K562 (cell line): ENCODE results near the gene DYNLT2. TPM values are rescaled to one million over a fixed set of nuclear protein-coding genes. Genes with fewer than 3 reads are reported as not detected.

Experiments
- HDAC8 ChIP-seq: fragments of 450-650 bp; IDR thresholded peaks from 2 replicates; pipeline ENCODE4 v1.6.1; 2016; ENCODE audit warnings: mild to moderate bottlenecking, missing genetic modification characterization, moderate library complexity, missing compliant biosample characterization
- HLTF ChIP-seq: fragments of 450-650 bp; IDR thresholded peaks from 2 replicates; pipeline ENCODE4 v1.6.1; 2016
- HNRNPLL ChIP-seq: fragments of 200-400 bp; formaldehyde crosslinking; IDR thresholded peaks from 2 replicates; pipeline ENCODE4 v1.6.1; 2017; ENCODE audit warnings: low read length, low read depth, mild to moderate bottlenecking; ENCODE audit not compliant: poor library complexity, severe bottlenecking
- LARP7 ChIP-seq: fragments of 450-650 bp; IDR thresholded peaks from 2 replicates; pipeline ENCODE4 v1.6.1; 2016
- MAX ChIP-seq: sonication (generic); formaldehyde crosslinking; IDR thresholded peaks from 2 replicates; pipeline ENCODE4 v1.9.0; 2022; ENCODE audit warnings: mild to moderate bottlenecking, missing genetic modification reagents
- MEIS2 ChIP-seq: fragments of 450-650 bp; IDR thresholded peaks from 2 replicates; pipeline ENCODE4 v1.6.1; 2014; ENCODE audit warnings: mild to moderate bottlenecking; ENCODE audit not compliant: partially characterized antibody
- MITF ChIP-seq: IDR thresholded peaks from 2 replicates; pipeline ENCODE4 v1.6.1; 2014; ENCODE audit warnings: antibody characterized with exemption
- PHTF2 ChIP-seq: fragments of 250-450 bp; sonication (Bioruptor Pico); IDR thresholded peaks from 2 replicates; pipeline ENCODE4 v1.5.0; 2021; ENCODE audit warnings: mild to moderate bottlenecking
- SIN3B ChIP-seq: fragments of 450-650 bp; IDR thresholded peaks from 2 replicates; pipeline ENCODE4 v1.6.1; 2017; ENCODE audit warnings: low read depth, mild to moderate bottlenecking, moderate library complexity
- SMARCC2 ChIP-seq: fragments of 450-650 bp; IDR thresholded peaks from 2 replicates; pipeline ENCODE4 v1.6.1; 2017; ENCODE audit warnings: antibody characterized with exemption, moderate library complexity, mild to moderate bottlenecking, low read depth
- TFAP4 ChIP-seq: sonication (generic); formaldehyde crosslinking; IDR thresholded peaks from 2 replicates; pipeline ENCODE4 v1.8.0; 2022; ENCODE audit warnings: missing genetic modification reagents, mild to moderate bottlenecking, moderate library complexity, borderline replicate concordance
- THAP12 ChIP-seq: fragments of 250-450 bp; sonication (Bioruptor Pico); IDR thresholded peaks from 2 replicates; pipeline ENCODE4 v1.9.0; 2021; ENCODE audit warnings: mild to moderate bottlenecking, inconsistent platforms
- WHSC1 ChIP-seq: IDR thresholded peaks from one replicate; pipeline ENCODE4 v1.6.1; 2012; ENCODE audit warnings: low read length, control low read depth, inconsistent platforms
- ZKSCAN8 ChIP-seq: fragments of 200-800 bp; sonication (Bioruptor generic); IDR thresholded peaks from 2 replicates; pipeline ENCODE4 v1.6.1; 2016; ENCODE audit warnings: missing genetic modification characterization, missing compliant biosample characterization
- ZNF12 ChIP-seq: sonication (generic); formaldehyde crosslinking; IDR thresholded peaks from 2 replicates; pipeline ENCODE4 v1.4.0; 2020; ENCODE audit warnings: mild to moderate bottlenecking, missing genetic modification reagents
- ZNF592 ChIP-seq: fragments of 450-650 bp; IDR thresholded peaks from 2 replicates; pipeline ENCODE4 v1.6.1; 2017; ENCODE audit warnings: antibody characterized with exemption, mild to moderate bottlenecking
- ZNF740 ChIP-seq, 3 experiments: fragments of 200-800 bp in 1 of 3; sonication (Bioruptor generic) in 1 of 3; sonication (generic) in 1 of 3; formaldehyde crosslinking in 1 of 3; IDR thresholded peaks; 2 replicates each; pipeline versions ENCODE4 v1.6.1 to v1.8.0; 2016 to 2022; ENCODE audit warnings: mild to moderate bottlenecking in 2 of 3, missing compliant biosample characterization in 2 of 3, missing genetic modification characterization in 2 of 3, missing genetic modification reagents in 1 of 3
- polyA plus RNA-seq, 8 experiments: library from polyadenylated mRNA; depleted of rRNA in 4 of 8; stranded (reverse) in 5 of 8; unstranded in 3 of 8; fragments of >200 nt; fragmentation: Nextera tagmentation in 2 of 8; fragmentation: Illumina TruSeq in 1 of 8; extraction: Ambion mirVana in 2 of 8; extraction: Trizol in 1 of 8; gene quantifications; 2 replicates each; pipeline versions ENCODE4 v1.2.1 to v1.2.3, GENCODE V29; 2011 to 2014; ENCODE audit warnings: inconsistent platforms in 1 of 8, missing spikeins in 1 of 8
- total RNA-seq, 7 experiments: library from RNA; depleted of rRNA in 6 of 7; stranded (reverse); fragments of >200 nt in 6 of 7; fragmentation: Illumina TruSeq in 2 of 7; extraction: Trizol in 2 of 7; gene quantifications; 2 replicates each; pipeline versions ENCODE4 v1.2.1 to v1.2.3, GENCODE V29; 2011 to 2021; ENCODE audit warnings: low replicate concordance in 1 of 7

The DYNLT2 gene
- total and polyA plus RNA-seq, 9 of the 15 experiments (the other 6 are each of a cell fraction or from before 2014, with no cell fraction given) = 2.0 to 12.8 (median 6.3) TPM

GRCh38 chr6:169724494-169725124, 26.8 kb downstream of the DYNLT2 start, which contains the start of gene PHF10 (continued):
- TF ChIP-seq THAP12 (CRISPR knock-in tag) (0 out of 2 replicates have a peak, but pooled peaks have one; percentile 33), ZNF740 (CRISPR knock-in tag; IDR thresholded peaks at IDR 0.05) (peak; percentile 64), ZNF740 (tag; IDR thresholded peaks at IDR 0.05) (no peak; a peak in 1 of 4 replicates), HDAC8 (peak; percentile 74; the same call in 1 of the 2 replicates), PHTF2 (CRISPR knock-in tag) (no peak), HNRNPLL (peak; percentile 76), ZKSCAN8 (CRISPR knock-in tag) (no peak), ZNF592 (peak; percentile 75; the same call in 1 of the 2 replicates), WHSC1 (no peak), MITF (0 out of 2 replicates have a peak, but pooled peaks have one; percentile 14), SIN3B (no peak), HLTF (no peak), LARP7 (no peak), ZNF12 (CRISPR knock-in tag) (no peak), MEIS2 (no peak), SMARCC2 (no peak), MAX (CRISPR knock-in tag) (peak; percentile 94), TFAP4 (peak; percentile 84)
